ENCODE measurements around the gene FARP1. TPM values are rescaled to one million over a fixed set of nuclear protein-coding genes. Genes with fewer than 3 reads are reported as not detected.

The FARP1 gene
- total RNA-seq, 2 experiments from 2014 or later, result not detected

- Histone ChIP-seq H3K9me2 (ENCODE audit: insufficient read depth, low read length) (no peaks in the 10 kb centered on the region), H3K9me3 (ENCODE audit: low read length) (no peaks in the 10 kb centered on the region), H3K36me3 (ENCODE audit: insufficient read depth, low read length) (no peaks in the 10 kb centered on the region), H4K20me1 (ENCODE audit: insufficient read depth, low read length) (no peaks in the 10 kb centered on the region), H3K4me2 (ENCODE audit: low read length) (no peak overlapping the region), H3K79me2 (ENCODE audit: insufficient read depth, low read depth, low read length) (no peaks in the 10 kb centered on the region), H3K27ac (ENCODE audit: low read depth, low read length, poor library complexity, severe bottlenecking) (no peak overlapping the region), H3K4me1 (ENCODE audit: insufficient read depth, low read length, poor library complexity, severe bottlenecking) (no peaks in the 10 kb centered on the region), H2AFZ (ENCODE audit: low read length) (no peak overlapping the region), H3K4me3 (ENCODE audit: low read depth, low read length, poor library complexity, severe bottlenecking) (no peak overlapping the region)
- BruUV-seq (replicated peaks), result no TSS peak
- POLR2A ChIA-PET, result interaction anchor here (0.9 kb wide), 1 partner anchor 12 kb away, joined by 3 read pairs; no protein-coding TSS in a partner anchor
- CTCF ChIA-PET (ENCODE audit: unreplicated experiment), result no interaction called here
- intact Hi-C loops (cut with micrococcal nuclease; ENCODE audit: unreplicated experiment), result no loop called here
- no peak for DNase-seq (ENCODE audit: low spot score)
- TF ChIP-seq EZH2phosphoT487 (IDR thresholded peaks at IDR 0.05; ENCODE audit: borderline replicate concordance, low read depth, low read length) (no peak), CTCF (conservative IDR thresholded peaks at IDR 0.05; ENCODE audit: low read length) (no peak)
These were observed 31.4 kb downstream of the FARP1 start for GRCh38 chr13:98174307-98174706.

GRCh38 chr13:98175043-98175442 lies 32.1 kb downstream of the FARP1 start:
- Histone ChIP-seq H3K36me3 (ENCODE audit: insufficient read depth, low read length) (no peaks in the 10 kb centered on the region), H3K27ac (ENCODE audit: low read depth, low read length, poor library complexity, severe bottlenecking) (no peak overlapping the region), H3K9me2 (ENCODE audit: insufficient read depth, low read length) (no peaks in the 10 kb centered on the region), H2AFZ (ENCODE audit: low read length) (no peak overlapping the region), H3K4me2 (ENCODE audit: low read length) (no peak overlapping the region), H4K20me1 (ENCODE audit: insufficient read depth, low read length) (no peaks in the 10 kb centered on the region), H3K4me3 (ENCODE audit: low read depth, low read length, poor library complexity, severe bottlenecking) (no peak overlapping the region), H3K4me1 (ENCODE audit: insufficient read depth, low read length, poor library complexity, severe bottlenecking) (no peaks in the 10 kb centered on the region), H3K79me2 (ENCODE audit: insufficient read depth, low read depth, low read length) (no peaks in the 10 kb centered on the region), H3K9me3 (ENCODE audit: low read length) (no peaks in the 10 kb centered on the region)
- TF ChIP-seq EZH2phosphoT487 (IDR thresholded peaks at IDR 0.05; ENCODE audit: borderline replicate concordance, low read depth, low read length), result no peak
- no peak for TF ChIP-seq CTCF (conservative IDR thresholded peaks at IDR 0.05; ENCODE audit: low read length)
- DNase-seq (ENCODE audit: low spot score), result no peak
- CTCF ChIA-PET (ENCODE audit: unreplicated experiment), result no interaction called here
- intact Hi-C loops (cut with micrococcal nuclease; ENCODE audit: unreplicated experiment), result no loop called here
- no TSS peak for BruUV-seq (replicated peaks)
- POLR2A ChIA-PET, result interaction anchor here (0.9 kb wide), 1 partner anchor 13 kb away, joined by 3 read pairs; no protein-coding TSS in a partner anchor

- no peaks in the 10 kb centered on the region for H3K36me3 ChIP-seq (ENCODE audit: insufficient read depth, low read length)
- no peak overlapping the region for H3K27ac ChIP-seq (ENCODE audit: low read depth, low read length, poor library complexity, severe bottlenecking)
- no peaks in the 10 kb centered on the region for H3K9me2 ChIP-seq (ENCODE audit: insufficient read depth, low read length)
- BruUV-seq (replicated peaks), result no TSS peak
- H3K9me3 ChIP-seq (ENCODE audit: low read length), result no peaks in the 10 kb centered on the region
- TF ChIP-seq CTCF (conservative IDR thresholded peaks at IDR 0.05; ENCODE audit: low read length) (no peak), EZH2phosphoT487 (IDR thresholded peaks at IDR 0.05; ENCODE audit: borderline replicate concordance, low read depth, low read length) (no peak)
- H2AFZ ChIP-seq (ENCODE audit: low read length), result no peak overlapping the region
- H3K79me2 ChIP-seq (ENCODE audit: insufficient read depth, low read depth, low read length), result no peaks in the 10 kb centered on the region
- no peak for DNase-seq (ENCODE audit: low spot score)
- ChIA-PET POLR2A (no interaction called here), CTCF (ENCODE audit: unreplicated experiment) (no interaction called here)
- no peak overlapping the region for H3K4me3 ChIP-seq (ENCODE audit: low read depth, low read length, poor library complexity, severe bottlenecking)
- H4K20me1 ChIP-seq (ENCODE audit: insufficient read depth, low read length), result no peaks in the 10 kb centered on the region
- H3K4me2 ChIP-seq (ENCODE audit: low read length), result no peak overlapping the region
- H3K4me1 ChIP-seq (ENCODE audit: insufficient read depth, low read length, poor library complexity, severe bottlenecking), result no peaks in the 10 kb centered on the region
- intact Hi-C loops (cut with micrococcal nuclease; ENCODE audit: unreplicated experiment), result no loop called here
These were observed 32.9 kb downstream of the FARP1 start for GRCh38 chr13:98175823-98176222.
